Keratinocyte (primary cell): ENCODE measurements around the gene MORC4. TPM values are rescaled to one million over a fixed set of nuclear protein-coding genes. Genes with fewer than 3 reads are reported as not detected.

Experiments
- DNase-seq: peaks from one replicate; pipeline ENCODE4 v3.0.0-alpha.2; 2011; ENCODE audit warnings: low read depth, missing footprints, low spot score
- FAIRE-seq: peaks from 2 replicates; lab custom pipeline; 2011; peaks lifted over from hg19 to GRCh38; lab: Jason Lieb, UNC
- H2AFZ ChIP-seq: 2 replicates; pipeline ENCODE4 v1.6.0; 2012; ENCODE audit warnings: low read length, control low read depth, inconsistent platforms; ENCODE audit not compliant: control insufficient read depth
- H3K27ac ChIP-seq: 2 replicates; pipeline ENCODE4 v1.5.1; 2011; ENCODE audit warnings: low read length; ENCODE audit not compliant: control insufficient read depth, insufficient read depth
- H3K27me3 ChIP-seq: 3 replicates; pipeline ENCODE4 v1.6.0; 2011; ENCODE audit warnings: low read length; ENCODE audit not compliant: control insufficient read depth, insufficient read depth; ENCODE audit errors: extremely low read depth
- H3K36me3 ChIP-seq, 2 experiments: 2 replicates in 1 of 2; 3 replicates in 1 of 2; pipeline ENCODE4 v1.5.1; 2011; ENCODE audit warnings: low read length in 2 of 2, mild to moderate bottlenecking in 1 of 2; ENCODE audit not compliant: control insufficient read depth in 2 of 2, insufficient read depth in 2 of 2; ENCODE audit errors: extremely low read depth in 1 of 2
- H3K4me1 ChIP-seq: 3 replicates; pipeline ENCODE4 v1.5.1; 2011; ENCODE audit warnings: low read length; ENCODE audit not compliant: control insufficient read depth, insufficient read depth; ENCODE audit errors: extremely low read depth
- H3K4me2 ChIP-seq: 3 replicates; pipeline ENCODE4 v1.6.0; 2011; ENCODE audit warnings: low read depth, low read length; ENCODE audit not compliant: control insufficient read depth, insufficient read depth; ENCODE audit errors: extremely low read depth
- H3K4me3 ChIP-seq, 3 experiments: fragments of 200-600 bp in 1 of 3; sonication (generic) in 1 of 3; 2 replicates in 2 of 3; 3 replicates in 1 of 3; pipeline ENCODE4 v1.5.1; 2011 to 2016; ENCODE audit warnings: low read length in 3 of 3, mild to moderate bottlenecking in 3 of 3, control low read depth in 2 of 3, inconsistent platforms in 1 of 3, low read depth in 1 of 3, mixed read lengths in 1 of 3, mixed run types in 1 of 3, moderate library complexity in 1 of 3; ENCODE audit not compliant: control insufficient read depth in 2 of 3, insufficient read depth in 2 of 3; ENCODE audit errors: extremely low read depth in 1 of 3
- H3K79me2 ChIP-seq: 2 replicates; pipeline ENCODE4 v1.6.0; 2012; ENCODE audit warnings: low read length; ENCODE audit not compliant: control insufficient read depth, insufficient read depth
- H3K9ac ChIP-seq: 3 replicates; pipeline ENCODE4 v1.6.0; 2011; ENCODE audit warnings: low read length; ENCODE audit not compliant: control insufficient read depth, insufficient read depth; ENCODE audit errors: extremely low read depth
- H3K9me1 ChIP-seq: 3 replicates; pipeline ENCODE4 v1.6.0; 2011; ENCODE audit warnings: low read length; ENCODE audit not compliant: control insufficient read depth, insufficient read depth; ENCODE audit errors: extremely low read depth
- H3K9me3 ChIP-seq: 2 replicates; pipeline ENCODE4 v1.5.1; 2012; ENCODE audit warnings: low read depth, low read length; ENCODE audit not compliant: control insufficient read depth
- H4K20me1 ChIP-seq: 3 replicates; pipeline ENCODE4 v1.6.0; 2011; ENCODE audit warnings: low read length; ENCODE audit not compliant: control insufficient read depth, insufficient read depth; ENCODE audit errors: extremely low read depth
- CTCF ChIP-seq, 3 experiments: IDR thresholded peaks in 1 of 3; conservative IDR thresholded peaks in 1 of 3; optimal IDR thresholded peaks in 1 of 3; 2 replicates in 2 of 3; 3 replicates in 1 of 3; pipeline versions ENCODE3 to v1.5.1; 2011; ENCODE audit warnings: low read length in 3 of 3, mild to moderate bottlenecking in 3 of 3, moderate library complexity in 2 of 3, control low read depth in 1 of 3, inconsistent platforms in 1 of 3; ENCODE audit not compliant: insufficient read depth in 2 of 3; ENCODE audit errors: extremely low read depth in 1 of 3
- EZH2 ChIP-seq: IDR thresholded peaks from one replicate; pipeline ENCODE4 v1.6.1; 2012; ENCODE audit warnings: inconsistent platforms, mild to moderate bottlenecking, low read length, moderate library complexity
- dilution Hi-C: fragments of 300-500 bp; cut with MboI; formaldehyde crosslinking; loops from one replicate; pipeline ENCODE4 v1.7.0; 2020; ENCODE audit warnings: low sequenced_read_pairs; ENCODE audit not compliant: extremely low pct_ligation_motif_present
- polyA plus RNA-seq, 5 experiments: library from polyadenylated mRNA; depleted of rRNA in 3 of 5; stranded (reverse) in 3 of 5; stranded (forward) in 1 of 5; unstranded in 1 of 5; fragments of >200 nt; gene quantifications; 1 replicate in 1 of 5; 2 replicates in 3 of 5; 3 replicates in 1 of 5; pipeline versions ENCODE4 v1.2.1 to v1.2.3, GENCODE V29; 2011 to 2012; ENCODE audit warnings: missing spikeins in 2 of 5, low read depth in 1 of 5, low replicate concordance in 1 of 5

Gene MORC4
- polyA plus RNA-seq, 1 donor (not counting 4 experiments of a cell fraction or from before 2014, with no cell fraction given) = 21.0 TPM

GRCh38 chrX:106964290-106964689, 35.7 kb downstream of the MORC4 start:
- TF ChIP-seq CTCF (optimal IDR thresholded peaks at IDR 0.05 in 1 of 3, IDR thresholded peaks at IDR 0.05 in 1 of 3, conservative IDR thresholded peaks at IDR 0.05 in 1 of 3; ENCODE audit: extremely low read depth in 1 of 3, insufficient read depth in 2 of 3, low read length in 3 of 3) (no peak), EZH2 (no peak)
- dilution Hi-C loops = no loop called here
- Histone ChIP-seq H3K27ac (no peak overlapping the region), H3K79me2 (no peaks in the 10 kb centered on the region), H3K4me2 (no peak overlapping the region), H4K20me1 (no peaks in the 10 kb centered on the region), H3K27me3 (no peaks in the 10 kb centered on the region), H3K9me3 (no peaks in the 10 kb centered on the region), H3K4me1 (no peaks in the 10 kb centered on the region), H3K9ac (no peak overlapping the region), H2AFZ (no peak overlapping the region), H3K9me1 (no peaks in the 10 kb centered on the region), H3K36me3 (no peaks in the 10 kb centered on the region), H3K4me3 (no peak overlapping the region)
- FAIRE-seq = no peak
- DNase-seq = no peak

- Histone ChIP-seq H3K4me1 (no peaks in the 10 kb centered on the region), H4K20me1 (no peaks in the 10 kb centered on the region), H3K36me3 (peaks cover 0 to under 1% of the 10 kb centered on the region in 2 experiments), H2AFZ (no peak overlapping the region), H3K9me1 (no peaks in the 10 kb centered on the region), H3K27ac (no peak overlapping the region), H3K9me3 (no peaks in the 10 kb centered on the region), H3K4me3 (no peak overlapping the region), H3K79me2 (no peaks in the 10 kb centered on the region), H3K27me3 (no peaks in the 10 kb centered on the region), H3K9ac (no peak overlapping the region), H3K4me2 (no peak overlapping the region)
- dilution Hi-C loops = no loop called here
- DNase-seq (no peak), FAIRE-seq (no peak)
- TF ChIP-seq CTCF (optimal IDR thresholded peaks at IDR 0.05 in 1 of 3, IDR thresholded peaks at IDR 0.05 in 1 of 3, conservative IDR thresholded peaks at IDR 0.05 in 1 of 3; ENCODE audit: extremely low read depth in 1 of 3, insufficient read depth in 2 of 3, low read length in 3 of 3) (no peak), EZH2 (no peak)
These were observed 36.9 kb downstream of the MORC4 start for GRCh38 chrX:106963111-106963510.
